HUES6 (cell line): ENCODE data around the gene LMTK3.

Experiments used
- H3K27ac ChIP-seq: 2 replicates; pipeline ENCODE4 v1.7.0; 2013; ENCODE audit warnings: low read depth, mild to moderate bottlenecking, low read length, inconsistent platforms
- H3K27me3 ChIP-seq: 2 replicates; pipeline ENCODE4 v1.6.1; 2013; ENCODE audit warnings: low read length; ENCODE audit not compliant: control insufficient read depth, insufficient read depth
- H3K36me3 ChIP-seq: 2 replicates; pipeline ENCODE4 v1.6.1; 2013; ENCODE audit warnings: low read length; ENCODE audit not compliant: control insufficient read depth, insufficient read depth
- H3K4me1 ChIP-seq: 2 replicates; pipeline ENCODE4 v1.6.1; 2013; ENCODE audit warnings: low read length; ENCODE audit not compliant: control insufficient read depth, insufficient read depth
- H3K4me3 ChIP-seq: 2 replicates; pipeline ENCODE4 v1.5.1; 2013; ENCODE audit warnings: low read depth, low read length
- H3K9ac ChIP-seq: one replicate; pipeline ENCODE4 v1.6.1; 2013; ENCODE audit warnings: mild to moderate bottlenecking, low read length
- H3K9me3 ChIP-seq: 2 replicates; pipeline ENCODE4 v1.6.1; 2013; ENCODE audit warnings: low read depth, low read length; ENCODE audit not compliant: control insufficient read depth, insufficient read depth

Gene LMTK3

DNA sequence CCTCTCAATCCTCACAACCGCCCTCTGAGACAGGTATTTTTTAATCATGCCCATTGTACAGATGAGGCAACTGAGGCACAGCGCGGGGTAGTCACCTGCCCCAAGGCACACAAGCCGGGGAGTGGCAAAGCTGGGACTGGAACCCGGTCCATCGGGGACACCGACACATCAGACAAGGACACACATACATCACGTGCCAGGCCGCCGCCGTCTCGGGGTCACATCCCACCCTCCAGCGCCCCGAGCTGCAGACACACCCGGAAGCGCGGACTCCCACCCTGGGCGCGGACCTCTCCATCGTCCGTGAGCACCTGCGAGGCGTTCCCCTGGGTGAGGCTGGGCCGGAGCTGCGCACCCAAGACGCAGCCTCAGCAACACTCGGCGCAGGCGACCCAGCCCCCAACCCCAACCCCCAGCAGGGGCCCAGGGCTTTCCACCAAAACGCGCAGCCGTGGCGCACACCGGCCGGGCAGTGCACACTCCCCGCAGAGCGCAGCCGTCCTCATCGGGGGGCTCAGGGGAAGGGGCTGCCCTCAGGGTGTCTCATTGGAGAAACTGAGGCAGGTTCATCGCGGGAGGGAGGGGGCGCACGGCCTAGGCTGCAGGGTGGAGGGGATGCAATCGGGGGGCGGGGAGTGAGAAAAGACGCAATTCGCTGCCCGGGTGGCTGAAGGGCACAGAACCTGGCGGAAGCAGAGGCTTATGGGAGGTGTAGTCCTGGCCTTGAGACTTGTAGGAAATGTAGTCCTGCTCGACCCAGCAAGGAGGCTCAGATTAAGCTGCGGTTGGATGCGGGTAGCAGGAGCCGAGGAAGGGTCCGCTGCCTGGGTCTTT, 1.9 kb upstream of the LMTK3 start:
- peak overlapping the region; percentile 73 for H3K4me3 ChIP-seq
- H3K9me3 ChIP-seq: no peaks in the 10 kb centered on the region
- H3K36me3 ChIP-seq: no peaks in the 10 kb centered on the region
- peaks cover 4% of the 10 kb centered on the region for H3K4me1 ChIP-seq
- peaks cover 24% of the 10 kb centered on the region for H3K27me3 ChIP-seq
- no peak overlapping the region for H3K27ac ChIP-seq
- H3K9ac ChIP-seq: peak overlapping the region; percentile 31

GRCh38 chr19:48512504-48513288, 1.1 kb upstream of the LMTK3 start:
- no peaks in the 10 kb centered on the region for H3K36me3 ChIP-seq
- no peak overlapping the region for H3K9ac ChIP-seq
- no peak overlapping the region for H3K27ac ChIP-seq
- H3K4me3 ChIP-seq: peak overlapping the region; percentile 73
- H3K27me3 ChIP-seq: peaks cover 24% of the 10 kb centered on the region
- peaks cover 4% of the 10 kb centered on the region for H3K4me1 ChIP-seq
- no peaks in the 10 kb centered on the region for H3K9me3 ChIP-seq

DNA sequence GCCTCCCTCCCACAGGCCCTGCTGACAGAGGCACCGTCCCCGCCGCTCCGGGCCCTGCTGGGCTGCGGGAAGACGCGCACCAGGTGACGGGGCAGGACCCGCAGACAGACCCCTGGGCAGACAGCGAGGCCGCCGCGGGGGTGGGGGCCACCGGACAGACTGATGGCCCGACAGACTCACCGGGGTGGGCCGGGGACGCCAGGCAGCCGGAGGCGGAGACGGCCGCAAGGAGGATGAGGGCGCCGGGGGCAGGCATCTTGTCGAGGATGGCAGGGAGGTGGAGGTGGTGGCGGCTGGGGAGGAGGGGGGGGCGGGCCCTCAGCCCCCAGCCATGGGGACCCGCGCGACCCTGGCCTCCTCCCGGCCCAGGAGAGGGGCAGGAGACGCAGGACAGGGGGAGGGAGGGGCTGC, 309 bp downstream of the LMTK3 start:
- Histone ChIP-seq H3K27ac (no peak overlapping the region), H3K9me3 (no peaks in the 10 kb centered on the region), H3K4me3 (peak overlapping the region; percentile 62), H3K4me1 (peaks cover 4% of the 10 kb centered on the region), H3K9ac (no peak overlapping the region), H3K27me3 (peaks cover 24% of the 10 kb centered on the region), H3K36me3 (no peaks in the 10 kb centered on the region)

DNA sequence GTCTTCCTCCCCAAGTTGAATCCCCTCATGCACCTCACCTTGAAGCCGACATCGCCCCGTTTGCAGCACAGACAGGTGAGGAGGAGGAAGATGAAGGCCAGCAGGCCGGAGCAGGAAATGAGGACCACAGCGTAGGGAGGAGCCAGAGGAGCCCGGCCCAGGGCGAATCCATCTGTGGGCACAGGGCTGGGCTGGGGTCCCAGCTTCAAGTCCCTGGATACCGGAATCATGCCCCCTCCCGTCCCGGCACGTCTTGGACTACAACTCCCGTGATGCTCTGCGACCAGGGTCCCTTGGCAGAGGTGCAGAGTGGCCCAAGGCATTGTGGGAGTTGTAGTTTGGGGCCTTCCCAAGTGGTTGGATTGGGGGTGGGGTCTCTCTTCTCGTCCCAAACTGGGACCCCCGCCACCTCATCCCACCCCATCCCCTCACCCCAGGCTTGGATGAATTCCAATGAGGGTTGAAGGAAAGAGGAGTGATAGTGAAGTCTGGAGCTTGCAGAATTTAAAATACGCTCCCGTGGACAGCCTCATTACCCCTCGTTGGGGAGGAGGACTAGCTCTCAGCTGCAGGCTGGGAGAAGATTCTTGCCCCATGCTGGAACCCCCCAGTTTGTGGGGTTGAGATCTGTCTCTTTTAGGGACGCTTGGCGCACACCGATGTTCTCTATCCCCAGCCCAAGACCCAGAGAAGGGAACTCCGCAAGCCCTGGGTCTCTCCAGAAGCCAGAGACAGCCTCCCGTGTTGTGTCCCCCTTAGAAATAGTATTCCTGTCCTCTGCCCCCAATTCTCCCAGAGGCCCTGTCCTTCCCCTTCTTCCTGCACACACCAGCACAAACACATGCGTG, 990 bp downstream of the LMTK3 start:
- no peak overlapping the region for H3K9ac ChIP-seq
- peaks cover 4% of the 10 kb centered on the region for H3K4me1 ChIP-seq
- H3K36me3 ChIP-seq: no peaks in the 10 kb centered on the region
- H3K9me3 ChIP-seq: no peaks in the 10 kb centered on the region
- no peak overlapping the region for H3K27ac ChIP-seq
- peaks cover 24% of the 10 kb centered on the region for H3K27me3 ChIP-seq
- H3K4me3 ChIP-seq: peak overlapping the region; percentile 62

DNA sequence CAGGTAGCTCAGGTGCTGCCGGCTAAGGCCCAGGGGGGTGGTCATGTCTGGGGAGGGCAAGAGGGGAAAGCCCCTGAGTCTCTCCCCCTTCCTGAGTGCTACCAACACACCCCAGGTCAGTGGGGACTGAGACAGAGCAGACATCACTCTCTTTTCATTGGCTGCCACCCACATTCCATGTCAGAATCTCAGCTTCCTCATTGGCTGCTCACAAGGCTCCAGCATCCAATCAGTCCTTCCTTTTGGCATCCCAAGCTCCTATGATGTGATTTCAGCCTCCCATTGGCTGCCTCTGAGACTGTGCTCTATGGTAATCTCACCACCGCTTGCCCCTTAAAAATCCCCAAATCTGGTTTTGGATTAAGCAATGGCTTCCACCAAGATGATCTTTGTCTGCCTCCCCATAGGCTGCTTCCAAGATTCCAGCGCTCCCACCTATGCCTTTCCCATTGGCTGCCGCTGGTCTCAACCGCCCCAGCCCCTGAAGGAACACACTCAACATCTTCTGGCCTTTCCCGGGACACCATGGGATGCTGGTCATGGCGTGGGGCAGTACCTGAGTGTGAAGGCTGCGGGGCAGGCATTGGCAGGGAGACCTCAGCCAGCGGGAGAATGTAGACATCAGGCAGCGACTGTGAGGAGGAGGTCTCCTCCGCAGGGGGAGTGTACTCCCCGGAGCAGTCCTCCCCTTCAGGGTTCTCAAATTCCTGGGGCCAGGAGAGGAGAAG, 2.0 kb downstream of the LMTK3 start:
- H3K27me3 ChIP-seq: peaks cover 24% of the 10 kb centered on the region
- H3K27ac ChIP-seq: no peak overlapping the region
- H3K9ac ChIP-seq: no peak overlapping the region
- H3K4me1 ChIP-seq: peaks cover 4% of the 10 kb centered on the region
- H3K9me3 ChIP-seq: no peaks in the 10 kb centered on the region
- H3K36me3 ChIP-seq: no peaks in the 10 kb centered on the region
- H3K4me3 ChIP-seq: peak overlapping the region; percentile 62

GRCh38 chr19:48508729-48509411, 2.8 kb downstream of the LMTK3 start:
- H3K9me3 ChIP-seq: no peaks in the 10 kb centered on the region
- H3K9ac ChIP-seq: no peak overlapping the region
- peaks cover 24% of the 10 kb centered on the region for H3K27me3 ChIP-seq
- no peaks in the 10 kb centered on the region for H3K4me1 ChIP-seq
- H3K27ac ChIP-seq: no peak overlapping the region
- no peaks in the 10 kb centered on the region for H3K36me3 ChIP-seq
- no peak overlapping the region for H3K4me3 ChIP-seq

DNA sequence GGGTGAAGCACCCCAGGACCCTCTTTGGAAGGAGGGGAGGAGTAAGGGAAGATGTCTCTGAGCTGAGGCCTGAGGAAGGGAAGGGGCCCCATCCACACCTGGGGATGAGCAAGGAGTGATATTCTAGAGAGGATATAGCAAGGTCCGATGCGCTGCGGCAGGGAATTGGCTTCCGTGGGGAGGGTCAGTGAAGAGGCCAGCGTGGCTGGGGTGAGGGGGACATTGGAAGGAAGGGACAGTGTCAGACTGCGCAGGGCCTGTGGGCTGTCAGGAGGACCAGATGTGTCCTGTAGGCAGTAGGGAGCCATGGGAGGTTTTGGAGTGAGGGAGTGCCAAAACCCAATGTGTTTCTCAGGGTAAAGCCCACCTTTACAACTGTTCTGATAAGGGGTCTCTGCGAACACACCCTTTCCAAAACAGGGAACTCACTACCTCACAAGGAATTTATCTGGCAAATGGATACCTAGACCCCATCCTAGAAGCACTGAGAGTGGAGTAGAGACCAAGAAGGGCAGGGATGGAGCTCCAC, 3.7 kb downstream of the LMTK3 start:
- H3K36me3 ChIP-seq: no peaks in the 10 kb centered on the region
- H3K27me3 ChIP-seq: peaks cover 19% of the 10 kb centered on the region
- no peak overlapping the region for H3K4me3 ChIP-seq
- no peak overlapping the region for H3K27ac ChIP-seq
- H3K9me3 ChIP-seq: no peaks in the 10 kb centered on the region
- no peak overlapping the region for H3K9ac ChIP-seq
- H3K4me1 ChIP-seq: no peaks in the 10 kb centered on the region

- H3K9me3 ChIP-seq: no peaks in the 10 kb centered on the region
Observed at GRCh38 chr19:48506138-48506733, 5.4 kb downstream of the LMTK3 start.

GRCh38 chr19:48502350-48503018, 9.2 kb downstream of the LMTK3 start:
- Histone ChIP-seq H3K4me1 (peaks cover 10% of the 10 kb centered on the region), H3K27ac (no peak overlapping the region)

More at GRCh38 chr19:48506138-48506733, 5.4 kb downstream of the LMTK3 start:
- peaks cover 4% of the 10 kb centered on the region; the same call in 1 of the 2 replicates for H3K27me3 ChIP-seq
- peaks cover 5% of the 10 kb centered on the region for H3K4me1 ChIP-seq
- no peak overlapping the region for H3K9ac ChIP-seq
- no peaks in the 10 kb centered on the region for H3K36me3 ChIP-seq
- no peak overlapping the region for H3K27ac ChIP-seq
- H3K4me3 ChIP-seq: no peak overlapping the region

More at GRCh38 chr19:48502350-48503018, 9.2 kb downstream of the LMTK3 start:
- Histone ChIP-seq H3K9me3 (no peaks in the 10 kb centered on the region), H3K27me3 (no peaks in the 10 kb centered on the region), H3K9ac (no peak overlapping the region), H3K36me3 (no peaks in the 10 kb centered on the region), H3K4me3 (peak overlapping the region; percentile 53)
